ENCODE results near the gene INPP5D.

The INPP5D gene

GRCh38 chr2:233234264-233234663 is 174.1 kb downstream of the INPP5D start:
- Histone ChIP-seq H3K9me3 (ENCODE audit: insufficient read depth, low read length, severe bottlenecking) (no peaks in the 10 kb centered on the region), H3K4me1 (ENCODE audit: insufficient read depth, low read length) (no peaks in the 10 kb centered on the region), H3K36me3 (ENCODE audit: insufficient read depth, low read length) (no peaks in the 10 kb centered on the region), H3K79me2 (ENCODE audit: insufficient read depth, low read length) (no peaks in the 10 kb centered on the region), H4K20me1 (ENCODE audit: insufficient read depth, low read length) (no peaks in the 10 kb centered on the region), H2AFZ (ENCODE audit: low read depth, low read length) (no peak overlapping the region), H3K9ac (ENCODE audit: low read depth, low read length) (no peak overlapping the region), H3K4me2 (ENCODE audit: insufficient read depth, low read length) (no peak overlapping the region), H3K27ac (ENCODE audit: low read length) (no peak overlapping the region), H3K4me3 (ENCODE audit: low read depth in 1 of 2, low read length in 2 of 2) (no peak overlapping the region), H3K27me3 (ENCODE audit: insufficient read depth, low read length, poor library complexity) (no peaks in the 10 kb centered on the region)
- ATAC-seq (ENCODE audit: insufficient read depth, low read depth) = no peak
- TF ChIP-seq EZH2 (IDR thresholded peaks at IDR 0.05; ENCODE audit: borderline replicate concordance, low read depth, low read length, severe bottlenecking) (no peak), CTCF (IDR thresholded peaks at IDR 0.05; ENCODE audit: borderline replicate concordance, extremely low read depth, low read length, poor library complexity, severe bottlenecking) (no peak)
- no peak for DNase-seq

GRCh38 chr2:233234996-233235395 is 174.9 kb downstream of the INPP5D start:
- no peak for TF ChIP-seq EZH2 (IDR thresholded peaks at IDR 0.05; ENCODE audit: borderline replicate concordance, low read depth, low read length, severe bottlenecking)
- no peak for TF ChIP-seq CTCF (IDR thresholded peaks at IDR 0.05; ENCODE audit: borderline replicate concordance, extremely low read depth, low read length, poor library complexity, severe bottlenecking)
- H3K4me2 ChIP-seq (ENCODE audit: insufficient read depth, low read length) = no peak overlapping the region
- H3K27ac ChIP-seq (ENCODE audit: low read length) = no peak overlapping the region
- no peaks in the 10 kb centered on the region for H3K79me2 ChIP-seq (ENCODE audit: insufficient read depth, low read length)
- H4K20me1 ChIP-seq (ENCODE audit: insufficient read depth, low read length) = no peaks in the 10 kb centered on the region
- DNase-seq (no peak), ATAC-seq (ENCODE audit: insufficient read depth, low read depth) (no peak)
- H3K4me3 ChIP-seq (ENCODE audit: low read depth in 1 of 2, low read length in 2 of 2) = no peak overlapping the region
- H3K27me3 ChIP-seq (ENCODE audit: insufficient read depth, low read length, poor library complexity) = no peaks in the 10 kb centered on the region
- no peak overlapping the region for H2AFZ ChIP-seq (ENCODE audit: low read depth, low read length)
- H3K9me3 ChIP-seq (ENCODE audit: insufficient read depth, low read length, severe bottlenecking) = no peaks in the 10 kb centered on the region
- H3K36me3 ChIP-seq (ENCODE audit: insufficient read depth, low read length) = no peaks in the 10 kb centered on the region
- no peaks in the 10 kb centered on the region for H3K4me1 ChIP-seq (ENCODE audit: insufficient read depth, low read length)
- no peak overlapping the region for H3K9ac ChIP-seq (ENCODE audit: low read depth, low read length)

GRCh38 chr2:233235977-233236376 is 175.8 kb downstream of the INPP5D start:
- Histone ChIP-seq H3K4me1 (ENCODE audit: insufficient read depth, low read length) (no peaks in the 10 kb centered on the region), H4K20me1 (ENCODE audit: insufficient read depth, low read length) (no peaks in the 10 kb centered on the region), H3K4me2 (ENCODE audit: insufficient read depth, low read length) (no peak overlapping the region), H3K4me3 (ENCODE audit: low read depth in 1 of 2, low read length in 2 of 2) (no peak overlapping the region), H3K9me3 (ENCODE audit: insufficient read depth, low read length, severe bottlenecking) (no peaks in the 10 kb centered on the region), H3K27ac (ENCODE audit: low read length) (no peak overlapping the region), H3K27me3 (ENCODE audit: insufficient read depth, low read length, poor library complexity) (no peaks in the 10 kb centered on the region), H3K9ac (ENCODE audit: low read depth, low read length) (no peak overlapping the region), H3K36me3 (ENCODE audit: insufficient read depth, low read length) (no peaks in the 10 kb centered on the region), H2AFZ (ENCODE audit: low read depth, low read length) (no peak overlapping the region), H3K79me2 (ENCODE audit: insufficient read depth, low read length) (no peaks in the 10 kb centered on the region)
- DNase-seq (no peak), ATAC-seq (ENCODE audit: insufficient read depth, low read depth) (no peak)
- TF ChIP-seq EZH2 (IDR thresholded peaks at IDR 0.05; ENCODE audit: borderline replicate concordance, low read depth, low read length, severe bottlenecking) = no peak
- TF ChIP-seq CTCF (IDR thresholded peaks at IDR 0.05; ENCODE audit: borderline replicate concordance, extremely low read depth, low read length, poor library complexity, severe bottlenecking) = no peak
